Colonic mucosa (tissue), 4 donors: ENCODE measurements around the gene NCBP2. TPM values are rescaled to one million over a fixed set of nuclear protein-coding genes. Genes with fewer than 3 reads are reported as not detected.

ENCODE experiments used
- DNase-seq: peaks from one replicate; pipeline ENCODE4 v3.0.0-alpha.2; 2020
- H3K27ac ChIP-seq: fragments of 200-600 bp; one replicate; pipeline ENCODE4 v1.8.0; 2021
- H3K27me3 ChIP-seq: fragments of 200-600 bp; one replicate; pipeline ENCODE4 v1.8.0; 2021
- H3K36me3 ChIP-seq: fragments of 200-600 bp; one replicate; pipeline ENCODE4 v1.8.0; 2021
- H3K4me1 ChIP-seq: fragments of 200-600 bp; one replicate; pipeline ENCODE4 v1.8.0; 2021; ENCODE audit warnings: mild to moderate bottlenecking
- H3K4me3 ChIP-seq: fragments of 200-600 bp; one replicate; pipeline ENCODE4 v1.8.0; 2021
- H3K9ac ChIP-seq, 2 donors: one replicate each; pipeline ENCODE4 v1.7.0; 2013; ENCODE audit warnings: control low read depth in 2 of 2, low read depth in 2 of 2, low read length in 2 of 2
- H3K9me3 ChIP-seq: fragments of 200-600 bp; one replicate; pipeline ENCODE4 v1.8.0; 2021
- intact Hi-C: fragments of 100-400 bp; cut with DNase I; formaldehyde crosslinking; loops from one replicate; pipeline ENCODE4 v1.14.1; 2022
- total RNA-seq, 2 donors: library from RNA; stranded (reverse); fragmentation: NEBNext Ultra II Directional in 1 of 2; extraction: Animal tissue kit (Norgen Biotek cat#: 25700) in 1 of 2; gene quantifications; one replicate each; pipeline ENCODE4 v1.2.1, GENCODE V29; 2021
- TF ChIP-seq, protein P1 (sequence below): fragments of 200-600 bp; IDR thresholded peaks from one replicate; pipeline ENCODE4 v1.8.0; 2022; ENCODE audit warnings: antibody characterized with exemption, mild to moderate bottlenecking
- donor health status: healthy.
- donor health status: DM: no; HTN: no; CAD: no.
- donor health status: DM: no; HTN: no; CAD: no.

NCBP2 gene
- total RNA-seq, 2 donors from 2014 or later, result 61.8 to 92.8 TPM

- DNase-seq, result no peak
- no peaks in the 10 kb centered on the region for H3K9me3 ChIP-seq
- intact Hi-C loops, result no loop called here
- no peaks in the 10 kb centered on the region for H3K27me3 ChIP-seq
- no peak overlapping the region for H3K27ac ChIP-seq
- no peak overlapping the region for H3K4me3 ChIP-seq
- peaks cover 30% of the 10 kb centered on the region for H3K36me3 ChIP-seq
- TF ChIP-seq, protein P1, sequence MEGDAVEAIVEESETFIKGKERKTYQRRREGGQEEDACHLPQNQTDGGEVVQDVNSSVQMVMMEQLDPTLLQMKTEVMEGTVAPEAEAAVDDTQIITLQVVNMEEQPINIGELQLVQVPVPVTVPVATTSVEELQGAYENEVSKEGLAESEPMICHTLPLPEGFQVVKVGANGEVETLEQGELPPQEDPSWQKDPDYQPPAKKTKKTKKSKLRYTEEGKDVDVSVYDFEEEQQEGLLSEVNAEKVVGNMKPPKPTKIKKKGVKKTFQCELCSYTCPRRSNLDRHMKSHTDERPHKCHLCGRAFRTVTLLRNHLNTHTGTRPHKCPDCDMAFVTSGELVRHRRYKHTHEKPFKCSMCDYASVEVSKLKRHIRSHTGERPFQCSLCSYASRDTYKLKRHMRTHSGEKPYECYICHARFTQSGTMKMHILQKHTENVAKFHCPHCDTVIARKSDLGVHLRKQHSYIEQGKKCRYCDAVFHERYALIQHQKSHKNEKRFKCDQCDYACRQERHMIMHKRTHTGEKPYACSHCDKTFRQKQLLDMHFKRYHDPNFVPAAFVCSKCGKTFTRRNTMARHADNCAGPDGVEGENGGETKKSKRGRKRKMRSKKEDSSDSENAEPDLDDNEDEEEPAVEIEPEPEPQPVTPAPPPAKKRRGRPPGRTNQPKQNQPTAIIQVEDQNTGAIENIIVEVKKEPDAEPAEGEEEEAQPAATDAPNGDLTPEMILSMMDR, result no peak
- H3K9ac ChIP-seq, result no peak overlapping the region
- no peaks in the 10 kb centered on the region for H3K4me1 ChIP-seq
Observed at GRCh38 chr3:196902296-196902695, 40.0 kb downstream of the NCBP2 start.

DNA sequence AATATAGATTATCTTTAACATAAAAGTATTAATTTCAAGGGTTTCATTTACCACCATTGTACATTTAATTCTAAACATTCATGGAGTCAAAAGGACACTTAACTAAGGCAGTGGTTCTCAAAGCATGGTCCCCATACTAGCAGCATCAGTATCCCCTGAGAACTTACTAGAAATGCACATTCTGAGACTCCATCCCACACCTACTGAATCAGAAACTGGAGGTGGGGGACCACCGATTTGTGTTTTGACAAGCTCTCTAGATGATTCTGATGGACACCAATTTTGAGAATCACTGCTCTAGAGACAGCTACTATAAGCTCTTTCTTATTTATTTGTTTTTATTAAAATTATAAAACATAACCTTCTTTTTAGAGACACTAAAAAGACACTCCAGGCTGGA is 40.6 kb downstream of the NCBP2 start:
- intact Hi-C loops, result no loop called here

DNA sequence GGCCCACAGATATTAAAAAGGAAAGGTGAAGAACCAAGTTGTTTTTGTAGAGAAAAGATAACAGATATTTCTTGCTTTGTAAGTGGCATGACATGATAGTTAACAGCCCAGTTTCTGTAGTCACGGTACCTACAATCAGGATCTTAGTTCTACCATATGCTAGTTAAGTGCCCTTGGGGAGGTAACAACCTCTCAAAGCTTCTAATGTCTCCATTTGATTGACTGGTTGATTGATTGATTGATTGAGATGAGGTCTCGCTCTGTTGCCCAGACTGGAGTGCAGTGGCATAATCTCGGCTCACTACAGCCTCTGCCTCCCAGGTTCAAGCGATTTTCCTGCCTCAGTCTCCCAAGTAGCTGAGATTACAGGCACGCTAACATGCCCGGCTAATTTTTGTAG is 46.1 kb downstream of the NCBP2 start:
- Histone ChIP-seq H3K36me3 (peaks cover 2% of the 10 kb centered on the region), H3K4me3 (no peak overlapping the region)
- TF ChIP-seq, protein P1, result no peak

More for the DNA sequence above, 40.6 kb downstream of the NCBP2 start:
- Histone ChIP-seq H3K4me3 (no peak overlapping the region), H3K36me3 (peaks cover 30% of the 10 kb centered on the region), H3K9me3 (no peaks in the 10 kb centered on the region), H3K27me3 (no peaks in the 10 kb centered on the region), H3K9ac (no peak overlapping the region), H3K27ac (no peak overlapping the region), H3K4me1 (no peaks in the 10 kb centered on the region)
- TF ChIP-seq, protein P1, result no peak
- DNase-seq, result no peak

GRCh38 chr3:196894557-196895295 is 47.6 kb downstream of the NCBP2 start:
- Histone ChIP-seq H3K27me3 (no peaks in the 10 kb centered on the region), H3K4me1 (no peaks in the 10 kb centered on the region), H3K9me3 (no peaks in the 10 kb centered on the region), H3K36me3 (no peaks in the 10 kb centered on the region), H3K27ac (no peak overlapping the region), H3K9ac (no peak overlapping the region), H3K4me3 (no peak overlapping the region)
- TF ChIP-seq, protein P1, result no peak
- intact Hi-C loops, result no loop called here
- no peak for DNase-seq

More for the DNA sequence above, 46.1 kb downstream of the NCBP2 start:
- Histone ChIP-seq H3K4me1 (no peaks in the 10 kb centered on the region), H3K27ac (no peak overlapping the region), H3K9me3 (no peaks in the 10 kb centered on the region), H3K27me3 (no peaks in the 10 kb centered on the region), H3K9ac (no peak overlapping the region)
- intact Hi-C loops, result no loop called here
- no peak for DNase-seq

GRCh38 chr3:196889844-196890708 is 52.3 kb downstream of the NCBP2 start:
- no peaks in the 10 kb centered on the region for H3K27me3 ChIP-seq
- no peak for DNase-seq
- intact Hi-C loops, result no loop called here
- no peak overlapping the region for H3K27ac ChIP-seq
- no peaks in the 10 kb centered on the region for H3K9me3 ChIP-seq
- TF ChIP-seq, protein P1, result no peak
- no peak overlapping the region for H3K4me3 ChIP-seq
- H3K4me1 ChIP-seq, result no peaks in the 10 kb centered on the region
- no peak overlapping the region for H3K9ac ChIP-seq
- no peaks in the 10 kb centered on the region for H3K36me3 ChIP-seq
